Osteoblast (primary cell): ENCODE results near the gene LEAP2. TPM values are rescaled to one million over a fixed set of nuclear protein-coding genes. Genes with fewer than 3 reads are reported as not detected.

Experiments used
- DNase-seq: peaks from one replicate; pipeline ENCODE4 v3.0.0; 2011; ENCODE audit warnings: low spot score, mixed read lengths; ENCODE audit not compliant: insufficient read length; ENCODE audit errors: missing footprints
- H2AFZ ChIP-seq: 2 replicates; pipeline ENCODE4 v1.6.0; 2011; ENCODE audit warnings: mild to moderate bottlenecking, low read length
- H3K27ac ChIP-seq: 2 replicates; pipeline ENCODE4 v1.5.1; 2011; ENCODE audit warnings: mild to moderate bottlenecking, low read depth, low read length, moderate library complexity
- H3K27me3 ChIP-seq: 2 replicates; pipeline ENCODE4 v1.6.0; 2012; ENCODE audit warnings: mild to moderate bottlenecking, control low read depth, inconsistent platforms, low read length, moderate library complexity; ENCODE audit not compliant: insufficient read depth
- H3K36me3 ChIP-seq: 2 replicates; pipeline ENCODE4 v1.5.1; 2011; ENCODE audit warnings: mild to moderate bottlenecking, low read length, control low read depth, moderate library complexity; ENCODE audit not compliant: insufficient read depth
- H3K4me1 ChIP-seq: 2 replicates; pipeline ENCODE4 v1.5.1; 2011; ENCODE audit warnings: mild to moderate bottlenecking, low read length, control low read depth, moderate library complexity; ENCODE audit not compliant: insufficient read depth
- H3K4me2 ChIP-seq: 2 replicates; pipeline ENCODE4 v1.6.0; 2011; ENCODE audit warnings: mild to moderate bottlenecking, low read length; ENCODE audit not compliant: insufficient read depth
- H3K4me3 ChIP-seq: fragments of 200-600 bp; sonication (generic); 3 replicates; pipeline ENCODE4 v1.5.1; 2012; ENCODE audit warnings: mild to moderate bottlenecking, low read length, inconsistent platforms; ENCODE audit not compliant: insufficient read depth
- H3K79me2 ChIP-seq: 2 replicates; pipeline ENCODE4 v1.6.0; 2012; ENCODE audit warnings: mild to moderate bottlenecking, low read length, control low read depth, inconsistent platforms; ENCODE audit not compliant: insufficient read depth
- H3K9me3 ChIP-seq: 2 replicates; pipeline ENCODE4 v1.5.1; 2011; ENCODE audit warnings: low read depth, low read length, control low read depth
- H4K20me1 ChIP-seq: 2 replicates; pipeline ENCODE4 v1.6.0; 2012; ENCODE audit warnings: mild to moderate bottlenecking, low read length, control low read depth; ENCODE audit not compliant: insufficient read depth
- total RNA-seq: library from RNA; depleted of rRNA; stranded (reverse); fragments of >200 nt; gene quantifications from 2 replicates; pipeline ENCODE4 v1.2.3, GENCODE V29; 2012
- TF ChIP-seq, protein P1 (sequence below): IDR thresholded peaks from 2 replicates; pipeline ENCODE4 v1.5.1; 2011; ENCODE audit warnings: mild to moderate bottlenecking, low read depth, low read length, moderate library complexity; ENCODE audit errors: extremely low read depth

Gene LEAP2, protein sequence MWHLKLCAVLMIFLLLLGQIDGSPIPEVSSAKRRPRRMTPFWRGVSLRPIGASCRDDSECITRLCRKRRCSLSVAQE
- under 0.01 and 0.29 TPM in 2 replicates for total RNA-seq

DNA sequence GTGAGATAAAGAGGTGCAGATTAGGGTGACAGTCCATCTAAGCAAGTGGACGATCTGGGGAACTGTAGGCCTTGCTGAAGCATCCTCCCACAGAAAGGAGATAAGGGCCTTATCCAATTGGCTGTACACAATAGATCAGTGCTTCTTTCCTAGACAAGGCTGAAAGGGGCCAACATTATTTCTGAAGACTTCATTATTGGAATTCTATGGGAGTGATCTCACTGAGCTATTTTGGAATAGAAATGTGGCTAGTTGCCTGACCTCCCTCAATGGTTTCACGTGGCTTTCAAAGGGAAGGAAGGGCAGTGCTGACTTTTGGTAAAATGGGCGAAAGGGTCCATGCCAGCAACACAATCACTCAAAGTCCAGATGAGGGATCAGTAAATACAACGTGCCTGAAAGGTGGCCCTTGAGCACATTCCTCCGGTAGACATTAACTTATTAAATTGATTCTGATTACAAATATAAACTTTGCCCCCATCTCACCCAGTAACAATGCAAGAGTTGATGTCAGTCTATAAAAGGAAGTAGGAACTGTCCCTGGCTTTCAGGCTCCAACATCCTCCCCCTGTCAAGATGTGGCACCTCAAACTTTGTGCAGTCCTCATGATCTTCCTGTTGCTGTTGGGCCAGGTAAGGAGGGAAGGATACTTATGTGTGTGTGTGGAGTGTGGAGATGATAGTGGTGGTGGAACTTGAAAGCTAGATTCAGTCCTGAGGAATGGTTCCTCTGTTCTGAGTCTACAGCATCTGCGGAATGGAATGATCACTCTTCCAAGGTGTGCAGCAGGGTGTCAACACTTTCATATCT lies at the start of gene LEAP2:
TSS of gene LEAP2 (plus strand) at position 550 of the 811 bp plus-strand sequence. CDS start at position 577, 27 bp downstream.
- no peak within 1 kb of the TSS for H2AFZ ChIP-seq
- H3K79me2 ChIP-seq = peaks cover 5% of the 10 kb centered on the region
- H3K27ac ChIP-seq = no peak within 1 kb of the TSS
- H3K4me1 ChIP-seq = peaks cover 30% of the 10 kb centered on the region
- H3K9me3 ChIP-seq = no peaks in the 10 kb centered on the region
- TF ChIP-seq, protein P1, sequence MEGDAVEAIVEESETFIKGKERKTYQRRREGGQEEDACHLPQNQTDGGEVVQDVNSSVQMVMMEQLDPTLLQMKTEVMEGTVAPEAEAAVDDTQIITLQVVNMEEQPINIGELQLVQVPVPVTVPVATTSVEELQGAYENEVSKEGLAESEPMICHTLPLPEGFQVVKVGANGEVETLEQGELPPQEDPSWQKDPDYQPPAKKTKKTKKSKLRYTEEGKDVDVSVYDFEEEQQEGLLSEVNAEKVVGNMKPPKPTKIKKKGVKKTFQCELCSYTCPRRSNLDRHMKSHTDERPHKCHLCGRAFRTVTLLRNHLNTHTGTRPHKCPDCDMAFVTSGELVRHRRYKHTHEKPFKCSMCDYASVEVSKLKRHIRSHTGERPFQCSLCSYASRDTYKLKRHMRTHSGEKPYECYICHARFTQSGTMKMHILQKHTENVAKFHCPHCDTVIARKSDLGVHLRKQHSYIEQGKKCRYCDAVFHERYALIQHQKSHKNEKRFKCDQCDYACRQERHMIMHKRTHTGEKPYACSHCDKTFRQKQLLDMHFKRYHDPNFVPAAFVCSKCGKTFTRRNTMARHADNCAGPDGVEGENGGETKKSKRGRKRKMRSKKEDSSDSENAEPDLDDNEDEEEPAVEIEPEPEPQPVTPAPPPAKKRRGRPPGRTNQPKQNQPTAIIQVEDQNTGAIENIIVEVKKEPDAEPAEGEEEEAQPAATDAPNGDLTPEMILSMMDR = no peak
- H3K4me2 ChIP-seq = no peak within 1 kb of the TSS
- H3K27me3 ChIP-seq = no peaks in the 10 kb centered on the region
- no peak within 1 kb of the TSS for H3K4me3 ChIP-seq
- DNase-seq = no peak
- peaks cover 20% of the 10 kb centered on the region for H4K20me1 ChIP-seq
- H3K36me3 ChIP-seq = peaks cover 55% of the 10 kb centered on the region

DNA sequence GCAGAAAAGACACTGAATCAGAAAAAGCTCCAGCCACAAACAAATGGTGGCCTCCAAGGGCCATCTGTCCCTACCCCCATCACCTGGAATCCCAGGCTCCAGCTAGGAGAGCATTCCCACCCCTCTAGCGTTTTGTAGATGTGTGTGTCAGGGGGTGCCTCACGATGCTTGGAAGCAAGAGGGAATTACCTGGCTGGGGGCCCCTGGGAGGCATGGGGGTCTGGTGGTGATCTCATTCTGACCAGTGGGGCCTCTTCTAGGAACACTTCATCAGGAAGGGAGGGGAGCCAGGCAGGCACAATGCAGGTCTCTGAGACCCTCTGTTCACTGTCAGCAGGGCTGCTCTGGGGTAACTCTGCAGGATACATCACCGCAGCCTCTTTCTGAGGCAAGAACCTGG lies 49.0 kb upstream of the LEAP2 start:
- peaks cover 5% of the 10 kb centered on the region for H3K4me1 ChIP-seq
- no peak overlapping the region for H3K27ac ChIP-seq
- H3K9me3 ChIP-seq = no peaks in the 10 kb centered on the region
- H3K36me3 ChIP-seq = peaks cover 6% of the 10 kb centered on the region
- H2AFZ ChIP-seq = no peak overlapping the region
- TF ChIP-seq, protein P1 = no peak
- peaks cover 13% of the 10 kb centered on the region for H3K79me2 ChIP-seq
- no peak overlapping the region for H3K4me2 ChIP-seq
- no peak overlapping the region for H3K4me3 ChIP-seq
- H4K20me1 ChIP-seq = peaks cover 7% of the 10 kb centered on the region
- no peaks in the 10 kb centered on the region for H3K27me3 ChIP-seq
- DNase-seq = peak; percentile 52

DNA sequence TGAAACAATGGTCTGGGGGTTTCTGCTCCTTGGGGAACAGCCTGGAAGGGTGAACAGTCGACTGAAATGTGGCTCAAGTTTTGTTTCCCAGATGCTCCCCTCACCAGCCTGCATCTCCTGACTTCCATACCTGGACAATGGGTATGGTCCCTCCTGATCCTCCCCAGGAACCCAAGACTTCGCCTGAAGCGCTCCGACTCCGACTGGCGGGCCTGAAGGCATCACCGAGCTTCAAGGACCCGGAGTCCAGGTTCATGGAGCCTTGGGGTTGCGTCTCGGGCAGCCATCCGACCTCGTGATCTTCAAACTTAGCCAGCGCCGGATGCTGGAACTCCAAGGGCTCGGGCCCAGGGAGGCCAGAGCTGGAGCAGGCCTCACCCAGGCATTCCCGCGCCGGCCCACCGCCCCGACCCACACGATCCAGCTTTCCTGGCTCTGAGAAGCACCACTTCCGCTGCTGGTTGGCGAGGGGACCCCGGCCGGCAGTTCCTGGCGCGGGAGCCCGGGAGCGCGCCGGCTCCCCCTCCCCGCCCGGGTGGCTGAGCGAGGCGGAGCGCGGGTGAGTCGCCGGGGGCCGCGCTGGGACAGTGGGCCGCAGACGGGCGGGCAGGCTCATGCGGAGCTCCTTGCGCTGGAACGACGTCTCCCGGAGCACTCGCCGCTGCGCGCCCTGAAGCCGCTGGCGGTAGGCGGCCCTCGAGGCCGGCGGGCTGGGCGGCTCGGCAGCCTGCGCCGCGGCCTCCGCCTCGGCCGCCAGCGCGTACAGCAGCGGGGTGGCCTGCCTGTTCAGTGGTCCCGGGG lies 48.2 kb upstream of the LEAP2 start:
- Histone ChIP-seq H3K9me3 (no peaks in the 10 kb centered on the region), H3K79me2 (peaks cover 16% of the 10 kb centered on the region), H3K27me3 (no peaks in the 10 kb centered on the region), H3K4me1 (peaks cover 8% of the 10 kb centered on the region), H3K4me3 (no peak overlapping the region), H3K4me2 (no peak overlapping the region), H3K27ac (no peak overlapping the region), H3K36me3 (peaks cover 6% of the 10 kb centered on the region), H2AFZ (no peak overlapping the region), H4K20me1 (peaks cover 11% of the 10 kb centered on the region)
- DNase-seq = peak; percentile 46
- TF ChIP-seq, protein P1 = no peak
